Anterior cingulate cortex (tissue), 58 donors: ENCODE results near the gene BABAM2.
A peak's percentile ranks its signal among the peaks of the same experiment; 100 is the strongest.

Experiments
- DNase-seq, 58 donors: peaks; one replicate each; lab custom pipeline; 2025; lab: John Stamatoyannopoulos, UW

BABAM2 gene

DNA sequence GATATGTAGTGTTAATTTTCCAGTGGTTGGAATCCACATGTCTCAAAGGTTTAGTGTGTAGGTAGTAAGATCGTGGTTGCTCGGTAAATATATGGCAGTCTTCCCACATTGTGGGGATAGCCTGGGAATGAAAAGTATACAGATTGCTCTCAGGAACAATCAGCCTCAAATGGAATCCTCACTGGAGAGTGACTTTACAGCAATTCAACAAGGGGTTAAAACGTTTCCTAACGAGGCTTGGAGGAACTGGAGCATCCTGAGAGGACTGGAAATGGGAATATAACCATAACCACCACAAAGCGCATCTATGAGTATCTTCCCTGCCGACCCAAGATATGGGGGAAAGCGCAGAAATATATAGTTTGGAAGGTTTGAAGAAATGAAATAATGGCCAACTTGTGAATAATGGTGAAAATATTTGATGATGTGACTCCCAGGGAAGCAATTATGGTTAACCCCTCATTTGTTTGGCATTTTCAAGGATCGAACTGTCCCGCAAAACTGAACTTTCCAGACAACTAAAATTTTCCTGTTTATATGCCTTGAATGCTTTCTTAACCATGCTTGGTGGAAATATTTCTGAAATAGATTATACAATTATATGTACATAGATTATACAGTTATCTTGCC is 401.4 kb downstream of the BABAM2 start:
- no peak for DNase-seq

DNA sequence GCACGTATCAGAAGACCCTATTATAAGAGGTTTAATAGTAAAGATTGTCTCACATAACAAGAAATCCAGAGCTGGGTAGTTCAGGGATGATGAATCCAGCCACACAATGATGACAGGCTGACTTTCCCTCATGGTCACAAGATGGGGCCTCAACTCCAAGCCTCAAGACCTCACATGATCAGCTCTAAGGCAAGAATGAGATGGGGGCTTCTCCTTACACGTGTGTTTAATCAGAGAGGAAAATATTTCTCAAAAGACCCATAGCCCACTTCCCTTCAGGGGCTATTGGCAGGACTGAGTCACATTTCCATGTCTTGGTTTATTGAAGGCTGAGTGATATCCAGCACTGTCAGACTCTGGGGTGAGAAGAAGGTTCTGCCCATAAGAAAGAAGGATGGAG is 402.0 kb downstream of the BABAM2 start:
- DNase-seq: no peak

GRCh38 chr2:28293416-28293815 is 402.9 kb downstream of the BABAM2 start:
- no peak for DNase-seq

GRCh38 chr2:28294451-28294850 is 403.9 kb downstream of the BABAM2 start:
- no peak for DNase-seq

DNA sequence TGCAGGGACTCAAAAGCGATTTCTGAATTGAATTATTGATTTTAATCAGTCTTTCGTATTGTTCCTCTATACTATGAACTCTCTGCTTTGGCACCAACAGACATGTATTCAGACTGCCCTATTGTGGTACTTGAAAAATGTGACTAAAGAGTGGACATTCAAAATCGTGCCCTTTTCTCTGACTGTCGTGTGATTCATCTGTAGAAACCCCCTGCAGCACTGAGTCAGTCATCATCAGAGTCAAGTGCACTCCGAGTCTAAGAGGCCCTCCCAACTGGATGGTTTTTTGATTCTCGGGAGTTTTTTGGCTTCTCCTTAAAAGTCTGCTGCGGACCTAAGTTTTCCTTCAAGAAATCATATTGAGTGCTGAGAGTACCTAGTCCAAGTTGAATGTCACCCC is 405.7 kb downstream of the BABAM2 start:
- DNase-seq: no peak

DNA sequence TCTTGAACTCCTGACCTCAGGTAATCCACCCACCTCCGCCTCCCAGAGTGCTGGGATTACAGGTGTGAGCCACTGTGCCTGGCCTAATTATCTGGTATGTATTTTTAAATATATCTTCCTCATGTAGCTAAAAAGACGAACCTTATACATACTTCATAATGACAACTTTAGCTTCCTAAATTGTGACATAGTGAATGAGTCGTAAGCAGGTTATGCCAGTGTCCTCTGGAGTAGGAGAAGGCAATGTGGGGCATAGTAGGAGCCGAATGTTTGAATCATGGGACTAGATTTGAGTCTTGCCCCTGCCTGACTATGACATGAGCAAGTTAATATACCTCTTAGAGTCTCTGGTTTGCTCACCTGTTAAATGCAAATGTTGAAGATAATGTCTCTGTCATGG is 406.4 kb downstream of the BABAM2 start:
- DNase-seq: no peak

GRCh38 chr2:28297531-28297930 is 407.0 kb downstream of the BABAM2 start:
- DNase-seq: no peak

DNA sequence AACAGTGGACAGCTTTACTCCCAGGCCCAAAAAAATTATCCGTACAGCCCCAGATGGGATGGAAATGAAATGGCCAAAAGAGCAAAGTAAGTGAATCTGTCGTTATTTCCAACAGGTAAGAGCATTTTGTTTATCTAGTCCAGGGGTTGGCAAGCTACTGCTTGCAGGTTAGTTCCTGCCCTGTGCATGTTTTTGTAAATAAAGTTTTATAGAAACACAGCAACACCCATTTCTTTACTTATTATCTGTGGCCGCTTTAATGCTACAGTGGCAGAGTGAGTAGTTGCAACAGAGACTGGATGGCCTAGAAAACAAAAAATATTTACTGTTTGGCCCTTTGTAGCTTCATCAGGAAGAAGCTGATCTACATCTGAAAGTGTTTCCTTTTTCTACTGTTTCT is 407.9 kb downstream of the BABAM2 start:
- DNase-seq: no peak

DNA sequence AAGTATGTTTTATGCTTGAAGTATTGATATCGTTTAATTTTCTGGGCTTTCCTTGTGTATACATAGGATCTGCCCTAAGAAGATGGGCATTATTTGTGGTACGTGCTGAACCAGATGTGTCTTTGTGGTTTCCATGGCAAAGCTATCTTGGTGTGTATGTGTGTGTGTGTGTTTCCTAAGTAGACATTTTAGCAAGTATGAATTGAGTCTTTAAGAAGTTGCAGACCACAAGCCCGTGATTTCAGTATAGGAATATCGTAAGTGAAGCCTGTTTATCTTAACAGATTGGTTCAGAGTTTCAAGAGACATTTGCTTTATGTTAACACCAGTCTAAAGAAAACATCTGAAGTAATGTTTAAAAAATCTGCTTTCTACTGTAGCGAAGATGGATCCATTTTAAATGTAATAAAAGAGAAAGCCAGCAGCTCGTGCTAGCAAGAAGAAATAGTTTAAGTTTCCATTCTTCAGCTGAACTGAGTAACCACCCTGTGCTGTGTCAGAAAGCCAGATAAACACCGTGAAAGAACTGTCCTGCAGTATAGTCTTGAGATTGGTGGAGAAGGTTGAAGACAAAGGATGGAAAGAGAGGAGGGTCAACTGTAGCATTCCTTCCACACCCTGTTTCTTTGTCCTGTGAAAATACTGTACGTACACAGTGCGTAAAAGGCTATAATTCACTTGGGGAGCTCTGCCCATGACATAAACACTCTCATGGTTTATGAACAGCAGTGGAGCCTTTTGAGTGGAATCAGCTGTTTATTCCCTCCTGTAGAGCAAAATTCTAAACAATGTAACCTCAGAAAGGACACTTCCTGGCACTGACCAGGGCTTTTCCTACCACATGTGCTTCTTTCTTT is 410.2 kb downstream of the BABAM2 start:
- no peak for DNase-seq

GRCh38 chr2:28305202-28305601 is 414.7 kb downstream of the BABAM2 start:
- DNase-seq: no peak

DNA sequence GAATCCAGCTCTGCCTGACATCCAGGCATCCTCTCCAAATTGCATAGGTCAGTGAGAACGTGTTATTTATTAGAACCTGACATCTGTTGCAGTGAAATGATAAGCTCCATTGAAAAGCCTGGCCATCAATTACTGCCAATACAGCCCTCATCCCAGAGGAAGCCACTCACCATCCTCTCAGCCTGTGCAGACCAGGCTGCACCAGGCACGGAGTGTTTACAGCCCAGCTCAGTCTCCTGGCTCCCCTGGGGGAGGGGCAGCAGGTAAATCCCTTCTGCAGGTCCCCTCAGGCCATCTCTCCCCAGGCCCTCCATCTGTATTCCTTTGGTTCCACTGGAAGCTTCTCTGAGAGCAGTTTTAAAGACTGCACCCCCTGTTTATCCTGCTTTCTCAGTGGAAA is 419.6 kb downstream of the BABAM2 start:
- DNase-seq: peak in 9 of 58 donors; percentile 4 to 51 (median 27)

DNA sequence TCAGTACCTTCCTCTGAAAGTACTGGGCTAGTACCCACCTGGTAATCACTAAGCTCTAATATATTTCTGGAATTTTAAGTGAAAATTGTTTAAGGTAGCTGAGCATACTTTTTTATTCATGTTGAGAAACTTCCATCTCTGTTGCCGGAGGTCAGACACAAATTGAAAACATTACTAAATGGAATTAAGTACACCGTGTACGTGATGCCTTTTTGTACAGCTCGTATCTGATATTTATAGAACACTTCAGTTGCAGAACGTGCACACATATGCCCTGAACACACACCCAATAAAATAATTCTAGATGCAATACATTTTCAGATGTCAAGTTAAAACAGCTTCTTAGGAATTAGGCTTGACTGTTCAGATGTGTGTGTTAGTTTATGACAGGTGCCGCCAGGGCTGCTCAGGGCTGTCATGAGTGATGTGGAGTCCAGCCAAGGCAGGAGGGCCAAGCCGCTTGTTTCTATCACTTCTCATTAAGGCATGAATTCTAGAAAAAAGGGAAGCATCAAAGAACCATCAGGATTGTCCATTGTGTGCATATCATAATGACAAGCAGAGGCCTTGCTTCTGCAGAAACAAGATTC is 421.2 kb downstream of the BABAM2 start:
- DNase-seq: no peak

- DNase-seq: no peak
Observed at GRCh38 chr2:28312307-28313219, 422.0 kb downstream of the BABAM2 start.

DNA sequence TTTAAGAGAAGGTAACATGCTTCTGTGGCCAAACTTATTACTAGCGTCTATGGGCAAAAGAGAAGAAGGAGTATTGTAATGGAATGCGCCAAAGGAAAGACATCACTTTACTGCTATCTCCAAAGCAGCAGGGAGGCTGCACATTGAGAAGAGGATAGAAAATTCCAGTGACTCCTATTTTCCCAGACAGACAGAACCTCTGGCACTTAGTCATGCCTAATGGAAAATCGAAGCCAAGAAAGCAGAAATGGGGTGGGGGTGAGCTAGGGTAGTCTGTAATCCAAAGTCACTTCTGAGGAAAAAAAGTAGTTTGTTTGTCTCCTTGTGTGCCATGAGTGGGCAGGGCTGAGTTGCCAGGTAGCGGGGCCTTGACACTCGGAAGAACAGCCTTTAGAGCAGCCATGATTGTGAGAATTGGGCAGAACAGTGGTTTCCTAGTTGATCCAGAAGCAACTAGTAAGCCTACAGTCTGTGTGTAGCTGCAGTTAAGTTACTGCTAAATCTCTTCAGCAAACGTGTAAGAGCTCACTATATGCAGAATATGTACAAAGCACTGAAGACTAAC is 422.8 kb downstream of the BABAM2 start:
- no peak for DNase-seq

- no peak for DNase-seq
Observed at GRCh38 chr2:28314968-28315367, 424.4 kb downstream of the BABAM2 start.

- DNase-seq: no peak
Observed at GRCh38 chr2:28316546-28317335, 426.2 kb downstream of the BABAM2 start.

GRCh38 chr2:28317390-28317789 is 426.9 kb downstream of the BABAM2 start:
- no peak for DNase-seq

GRCh38 chr2:28318023-28318422 is 427.5 kb downstream of the BABAM2 start:
- DNase-seq: no peak

- no peak for DNase-seq
Observed at GRCh38 chr2:28318462-28319117, 428.1 kb downstream of the BABAM2 start.
